Peyer's patch (tissue), 4 donors: ENCODE data around the gene KCNG1.

ENCODE experiments used
- POLR2A ChIP-seq, 2 donors: fragments of 450-650 bp; IDR thresholded peaks; one replicate each; pipeline ENCODE4 v1.5.1; 2017; ENCODE audit warnings: antibody characterized with exemption in 2 of 2, mild to moderate bottlenecking in 2 of 2, moderate library complexity in 2 of 2
- TF ChIP-seq, protein P1 (sequence below), 6 experiments: fragments of 450-650 bp in 4 of 6; fragments of 200-600 bp in 2 of 6; sonication (generic) in 1 of 6; IDR thresholded peaks; one replicate each; pipeline ENCODE4 v1.5.1; 2017 to 2019; ENCODE audit warnings: antibody characterized with exemption in 6 of 6, mild to moderate bottlenecking in 3 of 6, moderate library complexity in 1 of 6

DNA sequence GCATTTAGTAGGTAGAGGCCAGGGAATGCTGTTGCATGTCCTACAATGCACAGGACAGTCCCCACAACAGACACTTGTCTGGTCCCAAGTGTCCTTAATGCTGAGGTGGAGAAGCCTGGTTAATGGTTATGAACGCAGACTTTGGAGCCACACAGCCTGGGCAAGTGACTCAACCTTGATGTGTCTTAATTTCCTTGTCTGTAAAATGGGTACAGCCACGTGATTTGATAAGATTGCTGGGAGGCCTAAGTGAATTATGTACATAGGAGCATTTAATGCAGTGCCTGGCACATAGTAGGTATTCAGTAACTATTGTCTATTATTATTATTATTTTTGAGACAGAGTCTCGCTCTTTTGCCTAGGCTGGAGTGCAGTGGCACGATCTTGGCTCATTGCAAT, 11.4 kb downstream of the KCNG1 start:
- TF ChIP-seq POLR2A (IDR thresholded peaks at IDR 0.05), result no peak
- TF ChIP-seq, protein P1, sequence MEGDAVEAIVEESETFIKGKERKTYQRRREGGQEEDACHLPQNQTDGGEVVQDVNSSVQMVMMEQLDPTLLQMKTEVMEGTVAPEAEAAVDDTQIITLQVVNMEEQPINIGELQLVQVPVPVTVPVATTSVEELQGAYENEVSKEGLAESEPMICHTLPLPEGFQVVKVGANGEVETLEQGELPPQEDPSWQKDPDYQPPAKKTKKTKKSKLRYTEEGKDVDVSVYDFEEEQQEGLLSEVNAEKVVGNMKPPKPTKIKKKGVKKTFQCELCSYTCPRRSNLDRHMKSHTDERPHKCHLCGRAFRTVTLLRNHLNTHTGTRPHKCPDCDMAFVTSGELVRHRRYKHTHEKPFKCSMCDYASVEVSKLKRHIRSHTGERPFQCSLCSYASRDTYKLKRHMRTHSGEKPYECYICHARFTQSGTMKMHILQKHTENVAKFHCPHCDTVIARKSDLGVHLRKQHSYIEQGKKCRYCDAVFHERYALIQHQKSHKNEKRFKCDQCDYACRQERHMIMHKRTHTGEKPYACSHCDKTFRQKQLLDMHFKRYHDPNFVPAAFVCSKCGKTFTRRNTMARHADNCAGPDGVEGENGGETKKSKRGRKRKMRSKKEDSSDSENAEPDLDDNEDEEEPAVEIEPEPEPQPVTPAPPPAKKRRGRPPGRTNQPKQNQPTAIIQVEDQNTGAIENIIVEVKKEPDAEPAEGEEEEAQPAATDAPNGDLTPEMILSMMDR (IDR thresholded peaks at IDR 0.05), result no peak
